ENCODE results near the gene SERPINA3. TPM values are rescaled to one million over a fixed set of nuclear protein-coding genes. Genes with fewer than 3 reads are reported as not detected.

SERPINA3 gene
- total RNA-seq, 1 experiment from 2014 or later: not detected

GRCh38 chr14:94613720-94614644 lies 1.8 kb downstream of the SERPINA3 start:
- POLR2A ChIA-PET (ENCODE audit: unreplicated experiment): no interaction called here
- Histone ChIP-seq H3F3A (ENCODE audit: low read length, unreplicated experiment) (no peaks in the 10 kb centered on the region), H3K27me3 (ENCODE audit: low read length) (no peaks in the 10 kb centered on the region), H3K4me2 (ENCODE audit: low read length) (no peak overlapping the region), H3K9me2 (replicated peaks; ENCODE audit: low read length) (no peaks in the 10 kb centered on the region), H4K20me1 (ENCODE audit: low read length) (no peaks in the 10 kb centered on the region), H3K4me3 (ENCODE audit: low read length) (no peak overlapping the region), H3K9me3 (ENCODE audit: low read length) (peaks cover 10% of the 10 kb centered on the region; the same call in 1 of the 2 replicates), H3K9ac (ENCODE audit: low read length) (no peak overlapping the region), H3K4me1 (ENCODE audit: insufficient read depth, low read length) (no peaks in the 10 kb centered on the region), H3K79me2 (ENCODE audit: low read length) (no peaks in the 10 kb centered on the region), H3K27ac (ENCODE audit: low read length) (no peak overlapping the region), H3K36me3 (ENCODE audit: low read depth, low read length) (no peaks in the 10 kb centered on the region), H2AFZ (ENCODE audit: low read length) (no peak overlapping the region)
- CTCF ChIA-PET: no interaction called here
- ATAC-seq: no peak
- no TSS peak for BruUV-seq (replicated peaks)
- no peak for DNase-seq
- intact Hi-C loops (cut with micrococcal nuclease): no loop called here
- TF ChIP-seq EZH2phosphoT487 (IDR thresholded peaks at IDR 0.05; ENCODE audit: borderline replicate concordance, low read length): no peak
- TF ChIP-seq CTCF (conservative IDR thresholded peaks at IDR 0.05; ENCODE audit: low read depth, low read length): no peak
- TF ChIP-seq EZH2 (IDR thresholded peaks at IDR 0.05; ENCODE audit: low read length, unreplicated experiment): no peak

GRCh38 chr14:94614802-94615201 lies 2.6 kb downstream of the SERPINA3 start:
- Histone ChIP-seq H4K20me1 (ENCODE audit: low read length) (no peaks in the 10 kb centered on the region), H3K4me1 (ENCODE audit: insufficient read depth, low read length) (no peaks in the 10 kb centered on the region), H3K4me3 (ENCODE audit: low read length) (no peak overlapping the region), H3K27me3 (ENCODE audit: low read length) (no peaks in the 10 kb centered on the region), H3K27ac (ENCODE audit: low read length) (no peak overlapping the region), H3K9ac (ENCODE audit: low read length) (no peak overlapping the region), H3K9me2 (replicated peaks; ENCODE audit: low read length) (no peaks in the 10 kb centered on the region), H3K36me3 (ENCODE audit: low read depth, low read length) (no peaks in the 10 kb centered on the region), H3K9me3 (ENCODE audit: low read length) (peaks cover 11% of the 10 kb centered on the region; the same call in 1 of the 2 replicates), H2AFZ (ENCODE audit: low read length) (no peak overlapping the region), H3K4me2 (ENCODE audit: low read length) (no peak overlapping the region), H3F3A (ENCODE audit: low read length, unreplicated experiment) (no peaks in the 10 kb centered on the region), H3K79me2 (ENCODE audit: low read length) (no peaks in the 10 kb centered on the region)
- POLR2A ChIA-PET (ENCODE audit: unreplicated experiment): no interaction called here
- intact Hi-C loops (cut with micrococcal nuclease): no loop called here
- BruUV-seq (replicated peaks): no TSS peak
- ATAC-seq (no peak), DNase-seq (no peak)
- CTCF ChIA-PET: no interaction called here
- no peak for TF ChIP-seq EZH2 (IDR thresholded peaks at IDR 0.05; ENCODE audit: low read length, unreplicated experiment)

- Histone ChIP-seq H3K79me2 (ENCODE audit: low read length) (no peaks in the 10 kb centered on the region), H3K9me3 (ENCODE audit: low read length) (peaks cover 11% of the 10 kb centered on the region; the same call in 1 of the 2 replicates), H2AFZ (ENCODE audit: low read length) (no peak overlapping the region), H3K9me2 (replicated peaks; ENCODE audit: low read length) (no peaks in the 10 kb centered on the region), H3F3A (ENCODE audit: low read length, unreplicated experiment) (no peaks in the 10 kb centered on the region), H3K27me3 (ENCODE audit: low read length) (no peaks in the 10 kb centered on the region), H3K36me3 (ENCODE audit: low read depth, low read length) (no peaks in the 10 kb centered on the region), H3K9ac (ENCODE audit: low read length) (no peak overlapping the region), H3K4me1 (ENCODE audit: insufficient read depth, low read length) (no peaks in the 10 kb centered on the region), H3K4me3 (ENCODE audit: low read length) (no peak overlapping the region), H4K20me1 (ENCODE audit: low read length) (no peaks in the 10 kb centered on the region), H3K27ac (ENCODE audit: low read length) (no peak overlapping the region), H3K4me2 (ENCODE audit: low read length) (no peak overlapping the region)
- intact Hi-C loops (cut with micrococcal nuclease): no loop called here
- TF ChIP-seq EZH2phosphoT487 (IDR thresholded peaks at IDR 0.05; ENCODE audit: borderline replicate concordance, low read length) (no peak), CTCF (conservative IDR thresholded peaks at IDR 0.05; ENCODE audit: low read depth, low read length) (no peak), EZH2 (IDR thresholded peaks at IDR 0.05; ENCODE audit: low read length, unreplicated experiment) (no peak)
- ChIA-PET CTCF (no interaction called here), POLR2A (ENCODE audit: unreplicated experiment) (no interaction called here)
- ATAC-seq (no peak), DNase-seq (no peak)
- BruUV-seq (replicated peaks): no TSS peak
These were observed 3.1 kb downstream of the SERPINA3 start for GRCh38 chr14:94615254-94615653.
